Measurements from ENCODE around the gene SNX24. TPM values are rescaled to one million over a fixed set of nuclear protein-coding genes. Genes with fewer than 3 reads are reported as not detected.

The SNX24 gene
- polyA plus RNA-seq, 3 donors: 3.5 to 10.6 (median 8.0) TPM

GRCh38 chr5:122947372-122947771 lies 102.0 kb downstream of the SNX24 start:
- intact Hi-C loops (cut with micrococcal nuclease): no loop called here
- Mint-ChIP-seq H3K9me3 (peaks cover 0 to 3% (median 0%) of the 10 kb centered on the region in 7 donors), H3K4me1 (peaks cover 8% of the 10 kb centered on the region), H3K36me3 (peaks cover 0 to 16% of the 10 kb centered on the region in 2 donors), H3K4me3 (no peak overlapping the region), H3K27ac (no peak overlapping the region), H3K27me3 (ENCODE audit: low read depth in 3 of 3) (peaks cover 0 to 3% (median 3%) of the 10 kb centered on the region in 3 donors)
- no peak overlapping the region for H3K27ac ChIP-seq (ENCODE audit: low read depth in 1 of 2, low read length in 2 of 2)
- H2AFZ ChIP-seq (ENCODE audit: insufficient read depth, low read depth, low read length, poor library complexity, severe bottlenecking): no peak overlapping the region
- peaks cover 0 to 2% of the 10 kb centered on the region in 2 donors for H3K36me3 ChIP-seq (replicated peaks in 1 of 2; ENCODE audit: control insufficient read depth in 1 of 2, insufficient read depth in 2 of 2, low read length in 2 of 2)
- H3K9ac ChIP-seq (ENCODE audit: insufficient read depth, low read length, poor library complexity, severe bottlenecking): no peak overlapping the region
- no peaks in the 10 kb centered on the region for H3K9me3 ChIP-seq (replicated peaks in 1 of 2; ENCODE audit: control insufficient read depth in 1 of 2, insufficient read depth in 1 of 2, low read length in 2 of 2)
- no peak overlapping the region for H3K4me2 ChIP-seq (replicated peaks; ENCODE audit: extremely low read depth, low read length, poor library complexity, severe bottlenecking)
- DNase-seq: no peak
- no peaks in the 10 kb centered on the region for H3K27me3 ChIP-seq (ENCODE audit: control insufficient read depth in 2 of 2, insufficient read depth in 2 of 2, low read length in 2 of 2)
- H3K4me1 ChIP-seq (ENCODE audit: control insufficient read depth in 1 of 2, insufficient read depth in 2 of 2, low read length in 2 of 2): no peaks in the 10 kb centered on the region
- 90% methylated on average over 1 of the region's 1 CpG for WGBS (ENCODE audit: insufficient coverage)
- no peak for TF ChIP-seq CTCF (IDR thresholded peaks at IDR 0.05)
- H3K4me3 ChIP-seq (replicated peaks in 1 of 3; ENCODE audit: low read depth in 2 of 3, low read length in 3 of 3): no peak overlapping the region
- H4K20me1 ChIP-seq (ENCODE audit: insufficient read depth, low read length): no peaks in the 10 kb centered on the region
- H3K79me2 ChIP-seq (ENCODE audit: insufficient read depth, low read length): no peaks in the 10 kb centered on the region

DNA sequence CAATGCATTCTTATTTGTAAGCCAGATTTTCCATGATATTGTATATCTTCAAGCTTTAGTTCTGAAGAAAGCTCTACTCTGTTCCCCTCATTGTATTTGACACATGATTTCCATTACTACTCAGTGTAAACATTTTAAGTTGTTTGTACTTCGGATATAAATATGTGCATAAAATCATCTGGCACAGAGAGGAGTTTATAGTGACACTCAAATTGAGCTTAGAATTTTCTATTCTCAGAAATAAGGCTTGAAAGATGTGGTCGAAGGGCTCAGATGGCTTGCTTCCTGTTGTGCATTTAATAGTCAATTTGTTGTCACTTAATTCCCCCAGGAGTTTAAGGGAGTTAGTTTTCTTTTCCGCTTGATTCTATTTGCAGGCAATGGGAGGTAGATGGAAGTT lies 102.4 kb downstream of the SNX24 start:
- peaks cover 0 to 17% of the 10 kb centered on the region in 2 donors for H3K36me3 Mint-ChIP-seq
- intact Hi-C loops (cut with micrococcal nuclease): no loop called here
- H3K9me3 Mint-ChIP-seq: peaks cover 0 to 3% (median 0%) of the 10 kb centered on the region in 7 donors
- no peak overlapping the region for H3K27ac Mint-ChIP-seq
- Histone ChIP-seq H3K4me2 (replicated peaks; ENCODE audit: extremely low read depth, low read length, poor library complexity, severe bottlenecking) (no peak overlapping the region), H4K20me1 (ENCODE audit: insufficient read depth, low read length) (no peaks in the 10 kb centered on the region), H3K9me3 (replicated peaks in 1 of 2; ENCODE audit: control insufficient read depth in 1 of 2, insufficient read depth in 1 of 2, low read length in 2 of 2) (no peaks in the 10 kb centered on the region), H3K4me3 (replicated peaks in 1 of 3; ENCODE audit: low read depth in 2 of 3, low read length in 3 of 3) (no peak overlapping the region), H3K27me3 (ENCODE audit: control insufficient read depth in 2 of 2, insufficient read depth in 2 of 2, low read length in 2 of 2) (no peaks in the 10 kb centered on the region), H3K79me2 (ENCODE audit: insufficient read depth, low read length) (no peaks in the 10 kb centered on the region), H3K27ac (ENCODE audit: low read depth in 1 of 2, low read length in 2 of 2) (no peak overlapping the region), H3K9ac (ENCODE audit: insufficient read depth, low read length, poor library complexity, severe bottlenecking) (no peak overlapping the region), H2AFZ (ENCODE audit: insufficient read depth, low read depth, low read length, poor library complexity, severe bottlenecking) (no peak overlapping the region), H3K36me3 (replicated peaks in 1 of 2; ENCODE audit: control insufficient read depth in 1 of 2, insufficient read depth in 2 of 2, low read length in 2 of 2) (peaks cover 0 to 2% of the 10 kb centered on the region in 2 donors), H3K4me1 (ENCODE audit: control insufficient read depth in 1 of 2, insufficient read depth in 2 of 2, low read length in 2 of 2) (no peaks in the 10 kb centered on the region)
- no peak for TF ChIP-seq CTCF (IDR thresholded peaks at IDR 0.05)
- H3K4me3 Mint-ChIP-seq: no peak overlapping the region
- peaks cover 0 to 3% (median 2%) of the 10 kb centered on the region in 3 donors for H3K27me3 Mint-ChIP-seq (ENCODE audit: low read depth in 3 of 3)
- DNase-seq: no peak
- 0% methylated on average over 1 of the region's 3 CpGs for WGBS (ENCODE audit: insufficient coverage)
- peaks cover 5% of the 10 kb centered on the region for H3K4me1 Mint-ChIP-seq

Data from CD14-positive monocyte (primary cell).